Aorta (tissue), 5 donors: Measurements from ENCODE around the gene TMEM181. TPM values are rescaled to one million over a fixed set of nuclear protein-coding genes. Genes with fewer than 3 reads are reported as not detected.

Source experiments
- ATAC-seq: fragments of 200-7000 bp; cut with Tn5 transposase; one replicate; pipeline ENCODE4 v1.9.1; 2022; ENCODE audit warnings: moderate library complexity; ENCODE audit not compliant: low FRiP score
- DNase-seq, 2 donors: peaks; one replicate each; pipeline ENCODE4 v3.0.0-alpha.2; 2020
- H3K27ac ChIP-seq, 2 donors: one replicate each; pipeline ENCODE4 v1.5.1; 2013; ENCODE audit warnings: low read length in 2 of 2, mild to moderate bottlenecking in 2 of 2, moderate library complexity in 2 of 2, control low read depth in 1 of 2, inconsistent platforms in 1 of 2, low read depth in 1 of 2
- H3K27me3 ChIP-seq, 2 donors: one replicate each; pipeline ENCODE4 v1.6.1; 2013; ENCODE audit warnings: control low read depth in 1 of 2, low read length in 1 of 2, mild to moderate bottlenecking in 1 of 2, moderate library complexity in 1 of 2; ENCODE audit not compliant: insufficient read depth in 2 of 2, control insufficient read depth in 1 of 2
- H3K36me3 ChIP-seq, 2 donors: one replicate each; pipeline ENCODE4 v1.6.1; 2013; ENCODE audit warnings: control low read depth in 1 of 2, low read length in 1 of 2, mild to moderate bottlenecking in 1 of 2; ENCODE audit not compliant: insufficient read depth in 2 of 2, control insufficient read depth in 1 of 2
- H3K4me1 ChIP-seq, 2 donors: one replicate each; pipeline ENCODE4 v1.6.1; 2013; ENCODE audit warnings: low read length in 2 of 2, control low read depth in 1 of 2, mild to moderate bottlenecking in 1 of 2, moderate library complexity in 1 of 2; ENCODE audit not compliant: insufficient read depth in 2 of 2, control insufficient read depth in 1 of 2
- H3K4me3 ChIP-seq, 2 donors: one replicate each; pipeline ENCODE4 v1.5.1; 2013; ENCODE audit warnings: low read length in 2 of 2, control low read depth in 1 of 2, mild to moderate bottlenecking in 1 of 2
- H3K9me3 ChIP-seq: one replicate; pipeline ENCODE4 v1.6.1; 2013; ENCODE audit warnings: mild to moderate bottlenecking, low read length; ENCODE audit not compliant: control insufficient read depth
- whole genome bisulfite sequencing, 2 donors: extraction: QIAGEN DNeasy Blood & Tissue Kit; methylation state at CpG; one replicate each; pipeline ENCODE4 v1.1.7; 2013; 5-methylcytosine and 5-hydroxymethylcytosine counted together
- intact Hi-C, 2 donors: fragments of 100-400 bp; cut with DNase I; formaldehyde crosslinking; loops; one replicate each; pipeline versions ENCODE4 v1.14.2 to v1.15.0; 2022
- polyA plus RNA-seq, 2 donors: library from polyadenylated mRNA; stranded (reverse); fragments of 200-250 nt; gene quantifications; one replicate each; pipeline ENCODE4 v1.2.3, GENCODE V29; 2013
- total RNA-seq, 2 donors: library from RNA; stranded (reverse); fragmentation: NEBNext Ultra II Directional; extraction: Animal tissue kit (Norgen Biotek cat#: 25700); gene quantifications; one replicate each; pipeline ENCODE4 v1.2.1, GENCODE V29; 2021
- donor health status: healthy with polysubstance abuse.
- donor health status: Bipolar disorder and iron deficiency.
- donor health status: DM: no; HTN: no; CAD: no.
- donor health status: DM: no; HTN: no; CAD: no.
- donor health status: DM: yes; HTN: yes; CAD: no.

The TMEM181 gene
- total and polyA plus RNA-seq, 4 donors, result 7.4 to 25.9 (median 17.9) TPM

GRCh38 chr6:158625881-158626305 lies 66.0 kb downstream of the TMEM181 start:
- intact Hi-C loops, result no loop called here
- no peaks in the 10 kb centered on the region for H3K4me1 ChIP-seq
- WGBS, 2 donors, result 43 to 46% methylated on average over 15 of the region's 15 CpGs
- H3K9me3 ChIP-seq, result no peaks in the 10 kb centered on the region
- H3K27ac ChIP-seq, result peak overlapping the region in 1 of 2 donors; percentile 65
- no peaks in the 10 kb centered on the region for H3K27me3 ChIP-seq
- DNase-seq (peak in 1 of 2 donors; percentile 84), ATAC-seq (peak; percentile 72)
- peaks cover 0 to 5% of the 10 kb centered on the region in 2 donors for H3K36me3 ChIP-seq
- H3K4me3 ChIP-seq, result no peak overlapping the region

- ATAC-seq, result no peak
- intact Hi-C loops, result no loop called here
- H3K27ac ChIP-seq, result peak overlapping the region in 1 of 2 donors; percentile 13
Measured at GRCh38 chr6:158626360-158627167, 66.7 kb downstream of the TMEM181 start.

GRCh38 chr6:158627168-158627939 lies 67.5 kb downstream of the TMEM181 start:
- intact Hi-C loops, result no loop called here
- 95% methylated on average over 20 of the region's 20 CpGs for WGBS, 2 donors
- DNase-seq (no peak), ATAC-seq (no peak)
- H3K27me3 ChIP-seq, result no peaks in the 10 kb centered on the region
- no peaks in the 10 kb centered on the region for H3K36me3 ChIP-seq
- no peaks in the 10 kb centered on the region for H3K4me1 ChIP-seq
- no peak overlapping the region for H3K4me3 ChIP-seq
- no peak overlapping the region for H3K27ac ChIP-seq
- H3K9me3 ChIP-seq, result no peaks in the 10 kb centered on the region

More at GRCh38 chr6:158626360-158627167, 66.7 kb downstream of the TMEM181 start:
- Histone ChIP-seq H3K27me3 (no peaks in the 10 kb centered on the region), H3K36me3 (peaks cover 0 to 3% of the 10 kb centered on the region in 2 donors), H3K4me3 (no peak overlapping the region), H3K9me3 (no peaks in the 10 kb centered on the region), H3K4me1 (no peaks in the 10 kb centered on the region)
- 42 to 50% methylated on average over 6 of the region's 6 CpGs for WGBS, 2 donors
- no peak for DNase-seq

- no peak for DNase-seq
- ATAC-seq, result no peak
- H3K27ac ChIP-seq, result no peak overlapping the region
- H3K4me1 ChIP-seq, result no peaks in the 10 kb centered on the region
- no peaks in the 10 kb centered on the region for H3K36me3 ChIP-seq
- 90 to 91% methylated on average over 9 of the region's 9 CpGs for WGBS, 2 donors
- no peak overlapping the region for H3K4me3 ChIP-seq
- intact Hi-C loops, result no loop called here
- H3K9me3 ChIP-seq, result no peaks in the 10 kb centered on the region
- H3K27me3 ChIP-seq, result no peaks in the 10 kb centered on the region
Measured at GRCh38 chr6:158627940-158628211, 68.0 kb downstream of the TMEM181 start.

GRCh38 chr6:158628542-158628941 lies 68.7 kb downstream of the TMEM181 start:
- no peaks in the 10 kb centered on the region for H3K36me3 ChIP-seq
- WGBS, 2 donors, result 92% methylated on average over 17 of the region's 17 CpGs
- DNase-seq, result no peak
- intact Hi-C loops, result no loop called here
- no peaks in the 10 kb centered on the region for H3K27me3 ChIP-seq
- H3K4me1 ChIP-seq, result no peaks in the 10 kb centered on the region
- H3K9me3 ChIP-seq, result no peaks in the 10 kb centered on the region
- H3K4me3 ChIP-seq, result no peak overlapping the region
- ATAC-seq, result no peak
- no peak overlapping the region for H3K27ac ChIP-seq

GRCh38 chr6:158629367-158630221 lies 69.7 kb downstream of the TMEM181 start:
- H3K27me3 ChIP-seq, result no peaks in the 10 kb centered on the region
- no peak overlapping the region for H3K27ac ChIP-seq
- DNase-seq, result no peak
- no peaks in the 10 kb centered on the region for H3K4me1 ChIP-seq
- no peaks in the 10 kb centered on the region for H3K36me3 ChIP-seq
- 86 to 90% methylated on average over 20 of the region's 20 CpGs for WGBS, 2 donors
- H3K9me3 ChIP-seq, result no peaks in the 10 kb centered on the region
- intact Hi-C loops, result no loop called here
- ATAC-seq, result no peak
- no peak overlapping the region for H3K4me3 ChIP-seq

GRCh38 chr6:158630938-158631616 lies 71.2 kb downstream of the TMEM181 start:
- no peaks in the 10 kb centered on the region for H3K9me3 ChIP-seq
- no peaks in the 10 kb centered on the region for H3K4me1 ChIP-seq
- no peaks in the 10 kb centered on the region for H3K36me3 ChIP-seq
- intact Hi-C loops, result no loop called here
- DNase-seq (peak; percentile 79 to 89), ATAC-seq (peak; percentile 75)
- H3K27ac ChIP-seq, result peak overlapping the region in 1 of 2 donors; percentile 16
- 47 to 51% methylated on average over 19 of the region's 19 CpGs for WGBS, 2 donors
- H3K4me3 ChIP-seq, result no peak overlapping the region
- H3K27me3 ChIP-seq, result no peaks in the 10 kb centered on the region
